Fibroblast of skin of right quadriceps (primary cell): ENCODE data around the gene RPRD1B.
"Not testable (repeated sequence)": the region's sequence is repeated elsewhere in the genome, so short reads cannot be mapped to it uniquely, and the experiment has no call there.

Experiments
- DNase-seq: peaks from one replicate; pipeline ENCODE4 v3.0.0-alpha.2; 2013

RPRD1B gene

GRCh38 chr20:38076548-38076947 lies 43.0 kb downstream of the RPRD1B start:
- no peak for DNase-seq

GRCh38 chr20:38078084-38078483 lies 44.5 kb downstream of the RPRD1B start:
- DNase-seq = no peak

GRCh38 chr20:38079353-38079752 lies 45.8 kb downstream of the RPRD1B start:
- DNase-seq = no peak

GRCh38 chr20:38081575-38081974 lies 48.0 kb downstream of the RPRD1B start:
- DNase-seq = no peak

GRCh38 chr20:38082894-38083293 lies 49.3 kb downstream of the RPRD1B start:
- no peak for DNase-seq

- no peak for DNase-seq
Observed at GRCh38 chr20:38083338-38084048, 49.9 kb downstream of the RPRD1B start.

- peak; percentile 91 for DNase-seq
Observed at GRCh38 chr20:38084425-38084951, 50.9 kb downstream of the RPRD1B start.

GRCh38 chr20:38085026-38085425 lies 51.5 kb downstream of the RPRD1B start:
- no peak for DNase-seq

GRCh38 chr20:38089500-38089899 lies 56.0 kb downstream of the RPRD1B start:
- no peak for DNase-seq

- no peak for DNase-seq
Observed at GRCh38 chr20:38090061-38090460, 56.5 kb downstream of the RPRD1B start.

GRCh38 chr20:38091441-38092216 lies 58.1 kb downstream of the RPRD1B start:
- DNase-seq = no peak

GRCh38 chr20:38092260-38092857 lies 58.8 kb downstream of the RPRD1B start:
- no peak for DNase-seq

GRCh38 chr20:38092915-38093314 lies 59.4 kb downstream of the RPRD1B start:
- DNase-seq = no peak

- DNase-seq = no peak
Observed at GRCh38 chr20:38093641-38094077, 60.1 kb downstream of the RPRD1B start.

GRCh38 chr20:38094373-38094891 lies 60.9 kb downstream of the RPRD1B start:
- DNase-seq = peak; percentile 72

GRCh38 chr20:38095017-38095686 lies 61.6 kb downstream of the RPRD1B start:
- no peak for DNase-seq

GRCh38 chr20:38098952-38099351 lies 65.4 kb downstream of the RPRD1B start:
- DNase-seq = no peak

- not testable (repeated sequence) for DNase-seq
Observed at GRCh38 chr20:38102206-38102605, 68.7 kb downstream of the RPRD1B start.

GRCh38 chr20:38104285-38104684 lies 70.7 kb downstream of the RPRD1B start:
- DNase-seq = no peak

- DNase-seq = no peak
Observed at GRCh38 chr20:38106461-38106860, 72.9 kb downstream of the RPRD1B start.

- DNase-seq = not testable (repeated sequence)
Observed at GRCh38 chr20:38107386-38107785, 73.8 kb downstream of the RPRD1B start.

- DNase-seq = not testable (repeated sequence)
Observed at GRCh38 chr20:38107916-38108315, 74.4 kb downstream of the RPRD1B start.
